Astrocyte (in vitro differentiated cells and primary cell): Measurements from ENCODE around the gene CXCL10. TPM values are rescaled to one million over a fixed set of nuclear protein-coding genes. Genes with fewer than 3 reads are reported as not detected.

ENCODE experiments used
- DNase-seq: peaks from one replicate; pipeline ENCODE4 v3.0.0-alpha.2; 2010; ENCODE audit warnings: low read depth
- FAIRE-seq: peaks from 2 replicates; lab custom pipeline; 2011; peaks lifted over from hg19 to GRCh38; lab: Jason Lieb, UNC
- H2AFZ ChIP-seq: 2 replicates; pipeline ENCODE4 v1.6.0; 2012; ENCODE audit warnings: low read depth, low read length, inconsistent platforms
- H3K27ac ChIP-seq: 2 replicates; pipeline ENCODE4 v1.5.1; 2011; ENCODE audit warnings: low read depth, low read length, inconsistent platforms
- H3K27me3 ChIP-seq: 2 replicates; pipeline ENCODE4 v1.6.0; 2011; ENCODE audit warnings: low read length, inconsistent platforms; ENCODE audit not compliant: insufficient read depth
- H3K36me3 ChIP-seq: 2 replicates; pipeline ENCODE4 v1.5.1; 2011; ENCODE audit warnings: low read length, inconsistent platforms; ENCODE audit not compliant: insufficient read depth
- H3K4me1 ChIP-seq: 2 replicates; pipeline ENCODE4 v1.5.1; 2011; ENCODE audit warnings: low read length, inconsistent platforms; ENCODE audit not compliant: insufficient read depth
- H3K4me2 ChIP-seq: 2 replicates; pipeline ENCODE4 v1.6.0; 2012; ENCODE audit warnings: low read length, inconsistent platforms
- H3K4me3 ChIP-seq: 2 replicates; pipeline ENCODE4 v1.5.1; 2011; ENCODE audit warnings: low read depth, mild to moderate bottlenecking, low read length, inconsistent platforms; ENCODE audit not compliant: insufficient read depth
- H3K79me2 ChIP-seq: 2 replicates; pipeline ENCODE4 v1.6.0; 2012; ENCODE audit warnings: mild to moderate bottlenecking, low read length, inconsistent platforms; ENCODE audit not compliant: insufficient read depth
- H3K9ac ChIP-seq: 2 replicates; pipeline ENCODE4 v1.6.0; 2012; ENCODE audit warnings: mild to moderate bottlenecking, low read length, inconsistent platforms
- H3K9me3 ChIP-seq: 2 replicates; pipeline ENCODE4 v1.5.1; 2012; ENCODE audit warnings: low read depth, mild to moderate bottlenecking, low read length, inconsistent platforms; ENCODE audit not compliant: insufficient read depth
- H4K20me1 ChIP-seq: 2 replicates; pipeline ENCODE4 v1.6.0; 2012; ENCODE audit warnings: low read length, inconsistent platforms; ENCODE audit not compliant: insufficient read depth
- H3K27ac Mint-ChIP-seq: one replicate; pipeline ENCODE4 v1.8.0; 2021; ENCODE audit warnings: mild to moderate bottlenecking, mixed read lengths; ENCODE audit not compliant: unreplicated experiment
- H3K27me3 Mint-ChIP-seq: one replicate; pipeline ENCODE4 v1.8.0; 2021; ENCODE audit warnings: low read depth, mixed read lengths; ENCODE audit not compliant: unreplicated experiment
- H3K36me3 Mint-ChIP-seq: one replicate; pipeline ENCODE4 v1.8.0; 2021; ENCODE audit warnings: low read depth, mixed read lengths; ENCODE audit not compliant: unreplicated experiment
- H3K4me1 Mint-ChIP-seq: one replicate; pipeline ENCODE4 v1.8.0; 2021; ENCODE audit warnings: low read depth, mixed read lengths; ENCODE audit not compliant: unreplicated experiment
- H3K4me3 Mint-ChIP-seq: one replicate; pipeline ENCODE4 v1.8.0; 2021; ENCODE audit warnings: mild to moderate bottlenecking, moderate library complexity, mixed read lengths; ENCODE audit not compliant: unreplicated experiment
- H3K9me3 Mint-ChIP-seq: one replicate; pipeline ENCODE4 v1.8.0; 2021; ENCODE audit warnings: mild to moderate bottlenecking, mixed read lengths; ENCODE audit not compliant: unreplicated experiment
- EZH2 ChIP-seq: IDR thresholded peaks from 2 replicates; pipeline ENCODE4 v1.6.1; 2012; ENCODE audit warnings: mild to moderate bottlenecking, low read length, inconsistent platforms; ENCODE audit not compliant: insufficient read depth
- total RNA-seq: library from RNA; stranded (reverse); gene quantifications from 2 replicates; pipeline ENCODE4 v1.2.1, GENCODE V29; 2021
- TF ChIP-seq, protein P1 (sequence below): IDR thresholded peaks from 2 replicates; pipeline ENCODE4 v1.5.1; 2011; ENCODE audit warnings: low read depth, mild to moderate bottlenecking, inconsistent platforms, low read length, moderate library complexity; ENCODE audit not compliant: insufficient read depth

CXCL10 gene
- total RNA-seq, 1 donor from 2014 or later: 12.9 TPM

DNA sequence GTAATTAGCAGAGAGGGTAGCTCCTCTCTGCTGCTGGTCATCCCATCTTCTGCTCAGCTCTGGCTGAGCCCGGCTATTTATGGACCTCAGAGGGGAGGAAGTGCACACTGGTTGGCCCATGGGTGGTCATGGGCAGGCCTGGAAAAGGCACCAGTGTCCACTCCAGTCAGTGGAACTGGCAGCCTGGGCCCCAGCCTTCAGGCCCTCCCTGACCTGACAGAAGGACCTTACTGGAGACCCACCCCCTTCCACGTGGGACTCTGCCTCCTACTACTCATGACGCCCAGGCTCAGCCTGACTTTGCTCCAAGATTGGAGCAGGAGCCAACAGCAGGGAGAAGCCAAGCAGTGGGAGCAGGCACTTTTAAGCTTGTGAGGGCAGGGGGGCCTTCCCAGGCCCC, 43.2 kb upstream of the CXCL10 start:
- Histone ChIP-seq H3K79me2 (no peaks in the 10 kb centered on the region), H3K4me3 (no peak overlapping the region), H3K36me3 (no peaks in the 10 kb centered on the region), H2AFZ (no peak overlapping the region), H4K20me1 (no peaks in the 10 kb centered on the region), H3K9me3 (no peaks in the 10 kb centered on the region), H3K27me3 (peaks cover under 1% of the 10 kb centered on the region), H3K9ac (no peak overlapping the region), H3K27ac (no peak overlapping the region), H3K4me2 (no peak overlapping the region), H3K4me1 (no peaks in the 10 kb centered on the region)
- no peaks in the 10 kb centered on the region for H3K36me3 Mint-ChIP-seq
- FAIRE-seq (no peak), DNase-seq (no peak)
- no peak for TF ChIP-seq EZH2
- TF ChIP-seq, protein P1, sequence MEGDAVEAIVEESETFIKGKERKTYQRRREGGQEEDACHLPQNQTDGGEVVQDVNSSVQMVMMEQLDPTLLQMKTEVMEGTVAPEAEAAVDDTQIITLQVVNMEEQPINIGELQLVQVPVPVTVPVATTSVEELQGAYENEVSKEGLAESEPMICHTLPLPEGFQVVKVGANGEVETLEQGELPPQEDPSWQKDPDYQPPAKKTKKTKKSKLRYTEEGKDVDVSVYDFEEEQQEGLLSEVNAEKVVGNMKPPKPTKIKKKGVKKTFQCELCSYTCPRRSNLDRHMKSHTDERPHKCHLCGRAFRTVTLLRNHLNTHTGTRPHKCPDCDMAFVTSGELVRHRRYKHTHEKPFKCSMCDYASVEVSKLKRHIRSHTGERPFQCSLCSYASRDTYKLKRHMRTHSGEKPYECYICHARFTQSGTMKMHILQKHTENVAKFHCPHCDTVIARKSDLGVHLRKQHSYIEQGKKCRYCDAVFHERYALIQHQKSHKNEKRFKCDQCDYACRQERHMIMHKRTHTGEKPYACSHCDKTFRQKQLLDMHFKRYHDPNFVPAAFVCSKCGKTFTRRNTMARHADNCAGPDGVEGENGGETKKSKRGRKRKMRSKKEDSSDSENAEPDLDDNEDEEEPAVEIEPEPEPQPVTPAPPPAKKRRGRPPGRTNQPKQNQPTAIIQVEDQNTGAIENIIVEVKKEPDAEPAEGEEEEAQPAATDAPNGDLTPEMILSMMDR: no peak
- H3K4me1 Mint-ChIP-seq: no peaks in the 10 kb centered on the region
- no peak overlapping the region for H3K4me3 Mint-ChIP-seq
- no peak overlapping the region for H3K27ac Mint-ChIP-seq
- H3K9me3 Mint-ChIP-seq: no peaks in the 10 kb centered on the region
- H3K27me3 Mint-ChIP-seq: no peaks in the 10 kb centered on the region

DNA sequence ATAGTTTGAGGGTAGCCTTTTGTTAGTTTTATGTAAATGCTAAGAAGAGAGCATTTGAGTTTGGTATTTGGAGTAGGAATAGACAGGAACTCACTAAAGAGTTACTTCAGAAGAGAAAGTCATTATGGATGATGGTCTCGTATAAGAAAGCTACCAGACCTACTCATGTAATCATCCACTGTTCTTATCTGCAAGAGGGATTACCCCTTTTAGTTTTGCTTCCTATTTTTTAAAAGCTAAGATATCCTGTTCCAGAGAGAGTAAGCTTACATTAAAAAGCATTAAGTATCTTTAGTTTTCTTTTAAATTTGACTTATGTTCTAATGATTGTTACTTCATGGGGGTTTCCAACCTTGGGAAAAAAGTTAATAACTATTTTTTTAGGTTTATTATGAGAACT, 38.7 kb upstream of the CXCL10 start:
- Mint-ChIP-seq H3K4me1 (no peaks in the 10 kb centered on the region), H3K9me3 (no peaks in the 10 kb centered on the region), H3K27ac (no peak overlapping the region), H3K4me3 (no peak overlapping the region), H3K27me3 (no peaks in the 10 kb centered on the region), H3K36me3 (no peaks in the 10 kb centered on the region)
- H3K9me3 ChIP-seq: no peaks in the 10 kb centered on the region
- H3K4me2 ChIP-seq: no peak overlapping the region
- no peaks in the 10 kb centered on the region for H3K79me2 ChIP-seq
- DNase-seq (no peak), FAIRE-seq (no peak)
- no peak overlapping the region for H3K9ac ChIP-seq
- H4K20me1 ChIP-seq: no peaks in the 10 kb centered on the region
- TF ChIP-seq, protein P1: no peak
- no peak for TF ChIP-seq EZH2
- no peaks in the 10 kb centered on the region for H3K4me1 ChIP-seq
- H3K4me3 ChIP-seq: no peak overlapping the region
- H3K27me3 ChIP-seq: peaks cover 15% of the 10 kb centered on the region
- H2AFZ ChIP-seq: no peak overlapping the region
- H3K36me3 ChIP-seq: no peaks in the 10 kb centered on the region
- no peak overlapping the region for H3K27ac ChIP-seq

DNA sequence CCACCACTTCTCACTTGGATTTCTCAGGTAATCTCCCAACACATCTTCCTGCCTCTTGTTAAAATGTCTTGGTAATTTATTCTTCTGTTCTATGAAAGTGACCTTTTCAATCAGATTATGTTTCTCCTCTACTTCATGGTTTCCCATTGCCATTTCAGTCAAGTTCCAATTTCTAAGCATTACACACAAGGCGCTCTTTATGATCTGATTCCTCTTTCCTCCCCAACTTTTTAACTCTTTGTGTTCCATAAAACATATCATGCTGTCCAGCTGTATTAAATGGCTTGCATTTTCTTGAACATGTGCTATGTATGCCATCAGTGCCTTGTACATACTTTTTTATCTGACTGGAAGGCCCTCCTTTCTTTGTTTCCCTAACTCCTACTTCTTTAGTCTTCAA, 38.1 kb upstream of the CXCL10 start:
- Mint-ChIP-seq H3K27me3 (peaks cover 1% of the 10 kb centered on the region), H3K27ac (no peak overlapping the region), H3K4me3 (no peak overlapping the region), H3K36me3 (no peaks in the 10 kb centered on the region), H3K4me1 (no peaks in the 10 kb centered on the region), H3K9me3 (no peaks in the 10 kb centered on the region)
- H3K79me2 ChIP-seq: no peaks in the 10 kb centered on the region
- no peak for DNase-seq
- no peak overlapping the region for H3K9ac ChIP-seq
- H3K4me3 ChIP-seq: no peak overlapping the region
- H3K27me3 ChIP-seq: peaks cover 15% of the 10 kb centered on the region
- H3K4me2 ChIP-seq: no peak overlapping the region
- no peak for FAIRE-seq
- no peaks in the 10 kb centered on the region for H3K9me3 ChIP-seq
- H3K36me3 ChIP-seq: no peaks in the 10 kb centered on the region
- H2AFZ ChIP-seq: no peak overlapping the region
- no peaks in the 10 kb centered on the region for H4K20me1 ChIP-seq
- H3K27ac ChIP-seq: no peak overlapping the region
- no peaks in the 10 kb centered on the region for H3K4me1 ChIP-seq
- TF ChIP-seq, protein P1: no peak
- no peak for TF ChIP-seq EZH2
